IPS DF 6.9 (cell line): Measurements from ENCODE around the gene NT5E.

ENCODE experiments used
- DNase-seq: peaks from one replicate; pipeline ENCODE4 v3.0.0-alpha.2; 2013; ENCODE audit warnings: low read depth, low spot score
- H3K27ac ChIP-seq: one replicate; pipeline ENCODE4 v1.5.1; 2013; ENCODE audit warnings: low read length, control low read depth
- H3K27me3 ChIP-seq: 2 replicates; pipeline ENCODE4 v1.6.1; 2013; ENCODE audit warnings: mild to moderate bottlenecking, low read length; ENCODE audit not compliant: control insufficient read depth, insufficient read depth
- H3K36me3 ChIP-seq: 2 replicates; pipeline ENCODE4 v1.6.1; 2013; ENCODE audit warnings: low read length; ENCODE audit not compliant: control insufficient read depth, insufficient read depth
- H3K4me1 ChIP-seq: 2 replicates; pipeline ENCODE4 v1.6.1; 2013; ENCODE audit warnings: low read length; ENCODE audit not compliant: control insufficient read depth, insufficient read depth
- H3K4me3 ChIP-seq: 2 replicates; pipeline ENCODE4 v1.5.1; 2013; ENCODE audit warnings: mild to moderate bottlenecking, low read length
- H3K9me3 ChIP-seq: 2 replicates; pipeline ENCODE4 v1.6.1; 2013; ENCODE audit warnings: low read length, inconsistent platforms; ENCODE audit not compliant: control insufficient read depth, insufficient read depth
- WGBS: extraction: QIAGEN DNeasy Blood & Tissue Kit; methylation state at CpG from one replicate; pipeline ENCODE4 v1.1.7; 2013; ENCODE audit warnings: mixed read lengths, missing lambda C conversion rate; ENCODE audit not compliant: insufficient read length, insufficient coverage; 5-methylcytosine and 5-hydroxymethylcytosine counted together

The NT5E gene

GRCh38 chr6:85421972-85422371, 27.9 kb upstream of the NT5E start:
- no peak for DNase-seq
- no CpG with 5 or more reads among the region's 2 CpGs for WGBS
- Histone ChIP-seq H3K27me3 (no peaks in the 10 kb centered on the region), H3K27ac (no peak overlapping the region), H3K4me3 (no peak overlapping the region), H3K36me3 (no peaks in the 10 kb centered on the region), H3K4me1 (no peaks in the 10 kb centered on the region), H3K9me3 (no peaks in the 10 kb centered on the region)

- Histone ChIP-seq H3K4me3 (no peak overlapping the region), H3K36me3 (no peaks in the 10 kb centered on the region), H3K4me1 (no peaks in the 10 kb centered on the region), H3K27ac (no peak overlapping the region), H3K27me3 (no peaks in the 10 kb centered on the region), H3K9me3 (no peaks in the 10 kb centered on the region)
- WGBS = no CpG with 5 or more reads among the region's 5 CpGs
- no peak for DNase-seq
Observed at GRCh38 chr6:85422996-85423395, 26.9 kb upstream of the NT5E start.

GRCh38 chr6:85424981-85425380, 24.9 kb upstream of the NT5E start:
- WGBS = no CpG with 5 or more reads among the region's 2 CpGs
- no peaks in the 10 kb centered on the region for H3K4me1 ChIP-seq

GRCh38 chr6:85425997-85426396, 23.9 kb upstream of the NT5E start:
- no peak overlapping the region for H3K4me3 ChIP-seq
- no peaks in the 10 kb centered on the region for H3K4me1 ChIP-seq
- no peaks in the 10 kb centered on the region for H3K9me3 ChIP-seq
- DNase-seq = no peak
- no peaks in the 10 kb centered on the region for H3K36me3 ChIP-seq
- no CpG with 5 or more reads among the region's 4 CpGs for WGBS
- no peak overlapping the region for H3K27ac ChIP-seq
- H3K27me3 ChIP-seq = no peaks in the 10 kb centered on the region

More at GRCh38 chr6:85424981-85425380, 24.9 kb upstream of the NT5E start:
- no peak overlapping the region for H3K4me3 ChIP-seq
- no peaks in the 10 kb centered on the region for H3K9me3 ChIP-seq
- no peak for DNase-seq
- H3K27ac ChIP-seq = no peak overlapping the region
- H3K36me3 ChIP-seq = no peaks in the 10 kb centered on the region
- H3K27me3 ChIP-seq = no peaks in the 10 kb centered on the region

GRCh38 chr6:85428486-85428885, 21.4 kb upstream of the NT5E start:
- no peaks in the 10 kb centered on the region for H3K27me3 ChIP-seq
- H3K36me3 ChIP-seq = no peaks in the 10 kb centered on the region
- no peak overlapping the region for H3K27ac ChIP-seq
- H3K4me3 ChIP-seq = no peak overlapping the region
- no CpG with 5 or more reads among the region's 1 CpG for WGBS
- no peaks in the 10 kb centered on the region for H3K9me3 ChIP-seq
- DNase-seq = no peak
- no peaks in the 10 kb centered on the region for H3K4me1 ChIP-seq

GRCh38 chr6:85429346-85429745, 20.5 kb upstream of the NT5E start:
- Histone ChIP-seq H3K27me3 (no peaks in the 10 kb centered on the region), H3K36me3 (no peaks in the 10 kb centered on the region), H3K27ac (no peak overlapping the region), H3K4me3 (no peak overlapping the region), H3K4me1 (no peaks in the 10 kb centered on the region), H3K9me3 (no peaks in the 10 kb centered on the region)
- WGBS = no CpG with 5 or more reads among the region's 4 CpGs
- no peak for DNase-seq

- Histone ChIP-seq H3K27me3 (no peaks in the 10 kb centered on the region), H3K4me3 (no peak overlapping the region), H3K36me3 (no peaks in the 10 kb centered on the region), H3K9me3 (no peaks in the 10 kb centered on the region), H3K4me1 (no peaks in the 10 kb centered on the region), H3K27ac (no peak overlapping the region)
- DNase-seq = no peak
- no CpG with 5 or more reads among the region's 3 CpGs for WGBS
Observed at GRCh38 chr6:85431271-85431670, 18.6 kb upstream of the NT5E start.

- WGBS = no CpG with 5 or more reads among the region's 1 CpG
- no peak overlapping the region for H3K27ac ChIP-seq
Observed at GRCh38 chr6:85432554-85432953, 17.3 kb upstream of the NT5E start.

GRCh38 chr6:85435851-85436250, 14.0 kb upstream of the NT5E start:
- no CpG with 5 or more reads among the region's 1 CpG for WGBS
- no peaks in the 10 kb centered on the region for H3K4me1 ChIP-seq
- H3K27me3 ChIP-seq = no peaks in the 10 kb centered on the region
- H3K27ac ChIP-seq = no peak overlapping the region
- DNase-seq = no peak
- H3K36me3 ChIP-seq = no peaks in the 10 kb centered on the region
- H3K9me3 ChIP-seq = no peaks in the 10 kb centered on the region
- H3K4me3 ChIP-seq = no peak overlapping the region

More at GRCh38 chr6:85432554-85432953, 17.3 kb upstream of the NT5E start:
- no peaks in the 10 kb centered on the region for H3K27me3 ChIP-seq
- no peaks in the 10 kb centered on the region for H3K36me3 ChIP-seq
- no peak for DNase-seq
- no peak overlapping the region for H3K4me3 ChIP-seq
- no peaks in the 10 kb centered on the region for H3K4me1 ChIP-seq
- no peaks in the 10 kb centered on the region for H3K9me3 ChIP-seq

- H3K27ac ChIP-seq = no peak overlapping the region
- no CpG with 5 or more reads among the region's 1 CpG for WGBS
- no peaks in the 10 kb centered on the region for H3K36me3 ChIP-seq
- no peaks in the 10 kb centered on the region for H3K9me3 ChIP-seq
- no peak overlapping the region for H3K4me3 ChIP-seq
- H3K27me3 ChIP-seq = no peaks in the 10 kb centered on the region
- no peaks in the 10 kb centered on the region for H3K4me1 ChIP-seq
- DNase-seq = no peak
Observed at GRCh38 chr6:85436411-85436810, 13.5 kb upstream of the NT5E start.

GRCh38 chr6:85436939-85437495, 12.9 kb upstream of the NT5E start:
- DNase-seq = no peak
- no CpG with 5 or more reads among the region's 5 CpGs for WGBS
- no peaks in the 10 kb centered on the region for H3K27me3 ChIP-seq
- no peak overlapping the region for H3K4me3 ChIP-seq
- H3K27ac ChIP-seq = no peak overlapping the region
- no peaks in the 10 kb centered on the region for H3K36me3 ChIP-seq
- H3K4me1 ChIP-seq = no peaks in the 10 kb centered on the region
- no peaks in the 10 kb centered on the region for H3K9me3 ChIP-seq
